ENCODE results near the gene ZNF385B. TPM values are rescaled to one million over a fixed set of nuclear protein-coding genes. Genes with fewer than 3 reads are reported as not detected.

The ZNF385B gene
- total RNA-seq, 2 experiments from 2014 or later, result not detected

- Mint-ChIP-seq H3K27me3 (no peaks in the 10 kb centered on the region), H3K4me3 (no peak overlapping the region), H3K27ac (no peak overlapping the region), H3K36me3 (no peaks in the 10 kb centered on the region), H3K9me3 (no peaks in the 10 kb centered on the region), H3K4me1 (no peaks in the 10 kb centered on the region)
- DNase-seq (no peak), ATAC-seq (ENCODE audit: low read depth) (no peak)
- POLR2A ChIA-PET, result no interaction called here
Measured at GRCh38 chr2:179571721-179572120, 289.7 kb downstream of the ZNF385B start.

DNA sequence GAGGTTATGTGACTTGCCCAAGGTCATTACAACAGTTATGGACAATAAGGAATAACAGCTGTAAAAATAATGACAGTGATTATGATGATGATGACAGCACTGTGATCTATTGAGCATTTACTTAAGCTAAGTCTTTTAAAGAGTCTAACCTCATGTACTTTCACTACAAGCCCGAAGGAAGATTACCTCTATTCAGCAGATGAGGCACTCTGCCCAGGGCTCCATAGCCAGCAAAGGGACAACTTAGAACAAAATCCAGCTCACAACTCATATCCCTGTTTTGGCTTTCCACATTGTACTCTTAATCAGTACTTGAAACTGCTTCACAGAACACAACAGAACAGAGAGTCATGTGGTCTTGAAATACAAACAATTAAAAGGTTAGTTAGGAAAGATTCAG, 290.2 kb downstream of the ZNF385B start:
- no peaks in the 10 kb centered on the region for H3K4me1 Mint-ChIP-seq
- POLR2A ChIA-PET, result no interaction called here

GRCh38 chr2:179569831-179570233, 291.6 kb downstream of the ZNF385B start:
- Mint-ChIP-seq H3K27me3 (peaks cover under 1% of the 10 kb centered on the region), H3K9me3 (no peaks in the 10 kb centered on the region), H3K27ac (no peak overlapping the region), H3K4me3 (no peak overlapping the region), H3K4me1 (no peaks in the 10 kb centered on the region), H3K36me3 (no peaks in the 10 kb centered on the region)
- DNase-seq, result no peak
- POLR2A ChIA-PET, result no interaction called here
- no peak for ATAC-seq (ENCODE audit: low read depth)

More for the DNA sequence above, 290.2 kb downstream of the ZNF385B start:
- no peaks in the 10 kb centered on the region for H3K9me3 Mint-ChIP-seq
- ATAC-seq (ENCODE audit: low read depth), result no peak
- no peaks in the 10 kb centered on the region for H3K36me3 Mint-ChIP-seq
- H3K27ac Mint-ChIP-seq, result no peak overlapping the region
- no peak for DNase-seq
- H3K4me3 Mint-ChIP-seq, result no peak overlapping the region
- no peaks in the 10 kb centered on the region for H3K27me3 Mint-ChIP-seq

DNA sequence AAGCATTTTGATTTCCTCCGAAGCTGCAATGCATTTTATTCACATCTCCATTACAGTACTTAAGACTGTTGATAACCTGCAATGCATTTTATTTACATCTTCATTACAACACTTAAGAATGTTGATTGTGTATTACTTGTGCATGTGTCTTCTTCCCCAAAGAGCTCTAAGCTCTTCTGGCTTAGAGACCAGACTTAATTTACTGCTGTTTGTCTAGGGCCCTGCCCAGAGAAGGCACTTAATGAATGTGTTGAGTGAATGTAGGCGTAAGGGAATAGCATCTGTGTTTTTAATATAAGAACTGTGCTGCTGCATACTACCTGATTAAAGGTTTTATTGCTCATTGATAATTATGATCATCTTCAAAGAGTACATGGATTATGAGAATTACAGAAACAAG, 295.6 kb downstream of the ZNF385B start:
- Mint-ChIP-seq H3K4me3 (no peak overlapping the region), H3K27ac (no peak overlapping the region), H3K27me3 (peaks cover 7% of the 10 kb centered on the region), H3K36me3 (no peaks in the 10 kb centered on the region), H3K4me1 (no peaks in the 10 kb centered on the region), H3K9me3 (no peaks in the 10 kb centered on the region)
- POLR2A ChIA-PET, result no interaction called here
- DNase-seq (no peak), ATAC-seq (ENCODE audit: low read depth) (no peak)

DNA sequence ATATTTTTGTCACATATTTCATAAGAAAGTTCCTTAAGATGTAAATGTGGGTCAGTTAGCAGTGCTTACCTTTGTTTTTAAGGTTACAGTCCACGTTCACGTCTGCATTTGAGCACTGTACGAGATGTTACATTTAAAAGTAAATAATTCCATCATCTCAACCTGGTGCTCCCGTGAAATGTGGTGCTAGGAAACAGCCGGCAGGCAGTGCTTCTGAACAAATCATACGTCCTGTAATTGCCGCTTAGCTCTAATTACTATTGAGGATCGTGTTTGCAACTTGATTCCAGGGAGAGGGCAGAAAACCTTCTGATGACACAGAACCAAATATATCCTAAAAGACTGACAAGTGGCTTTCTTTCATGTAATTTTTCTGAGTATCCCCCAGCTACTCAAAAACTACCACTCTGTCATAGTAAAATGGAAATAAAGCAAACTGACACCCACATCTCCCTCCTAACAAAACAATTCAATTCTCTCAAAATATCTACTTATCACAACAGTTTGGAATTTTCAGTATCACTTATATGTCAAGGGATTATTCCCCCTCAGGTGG, 299.0 kb downstream of the ZNF385B start:
- POLR2A ChIA-PET, result no interaction called here
- H3K27me3 Mint-ChIP-seq, result peaks cover 14% of the 10 kb centered on the region
- H3K4me1 Mint-ChIP-seq, result no peaks in the 10 kb centered on the region
- H3K36me3 Mint-ChIP-seq, result no peaks in the 10 kb centered on the region
- DNase-seq (no peak), ATAC-seq (ENCODE audit: low read depth) (no peak)
- H3K27ac Mint-ChIP-seq, result no peak overlapping the region
- H3K4me3 Mint-ChIP-seq, result no peak overlapping the region
- H3K9me3 Mint-ChIP-seq, result no peaks in the 10 kb centered on the region

DNA sequence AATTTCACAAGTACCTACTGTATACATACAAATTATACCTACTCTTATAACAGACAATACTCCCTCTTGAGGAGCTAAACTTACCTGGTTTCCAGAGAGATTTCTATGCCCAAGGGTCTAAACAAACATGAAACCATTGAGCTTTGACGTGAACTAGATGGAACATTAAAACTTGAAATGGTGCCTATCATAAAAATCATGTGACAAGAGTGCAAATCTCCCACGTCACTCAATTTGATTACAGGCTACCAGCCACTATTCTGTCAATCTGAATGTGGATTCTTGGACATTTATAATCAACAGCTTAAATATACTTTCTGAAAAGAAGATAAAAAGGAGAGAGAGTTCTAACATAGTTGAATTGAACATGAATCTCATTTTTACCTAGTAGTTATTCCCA, 299.7 kb downstream of the ZNF385B start:
- no peak for DNase-seq
- Mint-ChIP-seq H3K27ac (no peak overlapping the region), H3K4me1 (no peaks in the 10 kb centered on the region), H3K4me3 (no peak overlapping the region), H3K27me3 (peaks cover 14% of the 10 kb centered on the region), H3K36me3 (no peaks in the 10 kb centered on the region), H3K9me3 (no peaks in the 10 kb centered on the region)
- no peak for ATAC-seq (ENCODE audit: low read depth)
- POLR2A ChIA-PET, result no interaction called here

DNA sequence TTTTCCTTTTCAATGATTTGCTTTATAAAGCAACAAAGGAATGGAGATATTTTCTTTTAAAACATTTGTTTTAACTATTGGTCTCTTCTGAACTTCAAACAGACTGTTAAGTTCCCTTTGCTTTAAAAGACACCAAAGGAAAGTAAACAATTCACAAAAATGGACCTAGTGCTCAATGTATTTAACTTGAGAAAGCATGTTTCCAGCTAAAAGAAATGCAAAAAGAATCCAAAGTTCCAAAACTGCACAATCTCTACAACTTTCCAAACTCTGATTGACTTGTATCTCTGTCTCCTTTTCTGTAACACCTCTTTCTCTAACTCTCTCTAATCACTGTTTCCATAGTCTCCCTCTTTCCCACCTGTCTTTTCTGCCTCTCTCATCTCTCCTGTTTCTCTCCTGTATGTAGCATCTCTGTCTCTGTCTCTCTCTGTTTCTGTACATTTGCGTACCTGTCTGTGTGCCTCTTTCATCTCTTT, 301.1 kb downstream of the ZNF385B start:
- Mint-ChIP-seq H3K9me3 (no peaks in the 10 kb centered on the region), H3K36me3 (no peaks in the 10 kb centered on the region), H3K27ac (no peak overlapping the region), H3K27me3 (peaks cover 14% of the 10 kb centered on the region), H3K4me1 (no peaks in the 10 kb centered on the region), H3K4me3 (no peak overlapping the region)
- ATAC-seq (ENCODE audit: low read depth) (no peak), DNase-seq (no peak)
- POLR2A ChIA-PET, result no interaction called here

- POLR2A ChIA-PET, result interaction anchor here (0.5 kb wide), 1 partner anchor 48 kb away, joined by 4 read pairs; no protein-coding TSS in a partner anchor
- H3K27me3 Mint-ChIP-seq, result peaks cover 12% of the 10 kb centered on the region
- H3K4me3 Mint-ChIP-seq, result no peak overlapping the region
- no peaks in the 10 kb centered on the region for H3K9me3 Mint-ChIP-seq
- H3K36me3 Mint-ChIP-seq, result no peaks in the 10 kb centered on the region
- no peak for DNase-seq
- H3K4me1 Mint-ChIP-seq, result no peaks in the 10 kb centered on the region
- no peak overlapping the region for H3K27ac Mint-ChIP-seq
- ATAC-seq (ENCODE audit: low read depth), result no peak
Measured at GRCh38 chr2:179559108-179559806, 302.2 kb downstream of the ZNF385B start.

DNA sequence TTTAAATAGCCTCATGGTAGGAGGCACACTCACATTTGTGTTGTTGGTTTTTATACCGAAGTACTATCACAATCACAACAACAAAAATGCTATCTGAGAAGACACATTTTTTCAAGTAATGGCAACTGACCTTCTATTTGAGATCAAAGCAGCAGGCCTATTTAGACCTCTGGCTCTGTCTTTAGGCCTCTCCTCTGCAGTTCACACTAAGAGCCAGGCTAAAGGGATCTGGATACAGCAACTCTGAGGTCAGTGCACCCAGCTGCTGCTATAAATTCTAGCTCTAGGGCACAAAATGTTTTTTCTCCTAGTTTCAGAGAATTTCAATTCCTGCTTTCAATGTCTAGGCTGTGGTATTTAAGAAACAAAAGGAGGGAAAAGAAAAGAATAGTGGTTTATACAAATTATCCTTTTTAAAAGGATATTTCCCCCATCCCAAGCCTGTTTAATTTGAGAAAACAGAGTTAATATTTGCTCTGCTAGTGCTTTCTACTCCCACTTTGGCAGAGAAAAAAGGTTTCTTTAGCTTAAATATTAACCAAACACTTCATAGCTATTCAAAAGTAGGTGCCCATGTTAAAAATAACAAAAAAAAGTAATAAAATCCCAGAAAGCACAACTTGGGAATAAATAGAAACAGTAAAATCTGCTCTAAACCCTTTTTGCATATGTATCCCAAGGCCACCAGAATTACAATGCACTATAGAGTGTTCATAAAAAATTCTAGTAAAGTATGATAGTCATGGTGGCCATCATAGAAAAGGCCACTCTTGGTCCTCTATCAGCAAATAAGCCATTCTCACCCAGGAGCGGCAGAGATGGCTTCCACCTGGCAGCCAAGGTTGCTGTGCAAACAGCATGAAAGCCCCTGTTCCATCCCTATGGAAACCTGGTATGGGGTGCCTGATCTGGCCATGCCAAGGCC, 303.1 kb downstream of the ZNF385B start:
- ATAC-seq (ENCODE audit: low read depth), result no peak
- DNase-seq, result no peak
- Mint-ChIP-seq H3K4me3 (no peak overlapping the region), H3K4me1 (no peaks in the 10 kb centered on the region), H3K36me3 (no peaks in the 10 kb centered on the region), H3K9me3 (no peaks in the 10 kb centered on the region), H3K27me3 (peaks cover 12% of the 10 kb centered on the region), H3K27ac (no peak overlapping the region)
- POLR2A ChIA-PET, result interaction anchor here (0.5 kb wide), 1 partner anchor 49 kb away, joined by 4 read pairs; no protein-coding TSS in a partner anchor

DNA sequence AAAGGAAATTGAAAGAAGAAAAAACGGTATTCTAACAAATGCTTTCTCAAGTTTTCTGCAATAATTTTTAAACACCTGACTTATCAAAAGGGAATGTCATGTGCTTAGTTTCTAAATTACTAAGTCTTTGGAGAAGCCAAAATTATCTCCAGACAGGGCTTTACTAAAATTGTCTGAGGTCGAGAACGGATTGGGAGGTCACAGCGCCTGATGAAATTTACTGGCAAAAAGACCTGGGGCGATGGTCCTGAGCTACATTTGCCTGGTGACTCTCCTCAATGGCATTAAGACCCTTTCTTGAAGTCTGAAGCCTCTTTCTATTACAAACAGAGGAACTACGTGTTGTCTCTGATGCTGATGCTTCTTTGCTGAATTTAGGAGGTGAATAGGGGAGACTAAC, 305.0 kb downstream of the ZNF385B start:
- no peak for DNase-seq
- Mint-ChIP-seq H3K4me3 (no peak overlapping the region), H3K36me3 (no peaks in the 10 kb centered on the region), H3K27ac (no peak overlapping the region), H3K9me3 (no peaks in the 10 kb centered on the region), H3K4me1 (no peaks in the 10 kb centered on the region), H3K27me3 (peaks cover 11% of the 10 kb centered on the region)
- no peak for ATAC-seq (ENCODE audit: low read depth)
- POLR2A ChIA-PET, result no interaction called here

DNA sequence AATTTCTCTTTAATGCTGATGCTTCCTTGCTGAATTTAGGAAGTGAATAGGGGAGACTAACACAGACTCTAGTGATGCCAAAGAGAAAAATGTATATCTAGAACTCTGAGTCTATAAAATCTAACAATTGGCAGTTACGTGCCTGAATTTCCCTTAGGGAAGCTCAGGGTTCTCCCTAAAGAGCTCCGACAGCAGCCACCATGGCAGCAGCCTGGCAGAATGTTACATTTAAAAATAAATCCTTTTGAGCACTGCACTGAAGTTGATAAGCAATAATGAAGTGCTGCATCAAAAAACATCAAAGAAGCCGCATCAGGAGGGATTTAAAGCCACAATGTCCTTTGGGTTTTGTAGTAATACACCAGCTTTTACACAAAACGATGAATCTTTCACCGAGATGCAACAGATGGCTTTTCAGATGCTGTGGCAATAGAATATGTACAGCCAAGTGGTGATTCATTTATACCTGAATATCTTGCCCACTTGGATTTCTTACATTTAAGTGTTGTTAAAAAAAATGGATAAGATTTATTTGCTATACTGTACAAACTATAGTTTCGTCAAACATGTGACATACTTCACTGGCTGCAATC, 305.6 kb downstream of the ZNF385B start:
- POLR2A ChIA-PET, result no interaction called here
- Mint-ChIP-seq H3K9me3 (no peaks in the 10 kb centered on the region), H3K27me3 (peaks cover 7% of the 10 kb centered on the region), H3K27ac (no peak overlapping the region), H3K4me1 (no peaks in the 10 kb centered on the region), H3K36me3 (no peaks in the 10 kb centered on the region), H3K4me3 (no peak overlapping the region)
- DNase-seq (no peak), ATAC-seq (ENCODE audit: low read depth) (no peak)

DNA sequence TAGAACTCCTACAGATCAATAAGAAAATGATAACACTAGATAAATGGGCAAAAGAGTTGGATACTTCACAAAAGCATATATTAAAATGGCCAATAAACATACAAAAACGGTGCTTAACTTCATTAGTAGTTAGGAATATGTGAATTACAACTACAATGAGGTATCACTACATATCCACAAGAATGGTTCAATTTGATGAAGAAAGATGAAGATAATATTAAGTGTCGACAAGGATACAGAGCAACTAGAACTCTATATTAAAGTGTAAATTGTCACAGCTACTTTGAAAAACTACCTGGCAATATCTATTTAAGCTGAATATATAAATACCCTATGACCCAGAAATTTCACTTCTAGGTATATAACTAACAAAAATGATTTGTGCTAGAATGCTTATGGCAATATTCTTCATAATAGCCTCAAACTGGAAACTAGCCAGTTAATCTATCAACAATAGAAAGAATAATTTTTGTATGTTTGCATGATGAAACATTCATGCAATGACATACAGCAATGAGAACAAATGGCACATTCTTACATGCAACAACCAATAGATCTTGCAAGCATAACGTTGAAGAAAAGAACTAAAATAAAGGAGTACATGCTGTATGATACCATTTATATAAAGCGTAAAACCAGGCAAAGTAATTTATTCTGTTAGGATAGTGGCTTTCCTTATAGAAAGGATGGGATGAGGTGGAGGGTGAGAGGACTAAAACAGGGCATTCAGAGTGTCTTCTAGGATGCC, 306.6 kb downstream of the ZNF385B start:
- H3K36me3 Mint-ChIP-seq, result no peaks in the 10 kb centered on the region
- H3K9me3 Mint-ChIP-seq, result no peaks in the 10 kb centered on the region
- peaks cover 2% of the 10 kb centered on the region for H3K27me3 Mint-ChIP-seq
- H3K27ac Mint-ChIP-seq, result no peak overlapping the region
- no peak for ATAC-seq (ENCODE audit: low read depth)
- POLR2A ChIA-PET, result no interaction called here
- DNase-seq, result no peak
- no peaks in the 10 kb centered on the region for H3K4me1 Mint-ChIP-seq
- no peak overlapping the region for H3K4me3 Mint-ChIP-seq

GRCh38 chr2:179553382-179553781, 308.0 kb downstream of the ZNF385B start:
- H3K36me3 Mint-ChIP-seq, result no peaks in the 10 kb centered on the region
- POLR2A ChIA-PET, result no interaction called here
- no peaks in the 10 kb centered on the region for H3K9me3 Mint-ChIP-seq
- no peaks in the 10 kb centered on the region for H3K4me1 Mint-ChIP-seq
- H3K27me3 Mint-ChIP-seq, result no peaks in the 10 kb centered on the region
- no peak overlapping the region for H3K4me3 Mint-ChIP-seq
- H3K27ac Mint-ChIP-seq, result no peak overlapping the region
- DNase-seq, result no peak
- ATAC-seq (ENCODE audit: low read depth), result no peak

Measured in activated naive CD8-positive, alpha-beta T cell treated with anti-CD3 and anti-CD28 coated beads, Interleukin-2, amount 10 ng/mL, durations not matched to agents 7 days and 5 days (primary cell).